A673 (cell line): ENCODE data around the gene EIF2B2.

Experiments used
- CTCF ChIP-seq: fragments of 300-800, 200-600 bp; sonication (generic); conservative IDR thresholded peaks from 2 replicates; pipeline ENCODE4 v1.5.1; 2017; ENCODE audit warnings: low read depth, mild to moderate bottlenecking, antibody characterized with exemption, low read length, moderate library complexity, mixed read lengths
- EZH2 ChIP-seq: fragments of 200-600 bp; sonication (generic); IDR thresholded peaks from 2 replicates; pipeline ENCODE4 v1.6.1; 2017; ENCODE audit warnings: borderline replicate concordance, low read depth, mild to moderate bottlenecking, mixed read lengths, antibody characterized with exemption, low read length; ENCODE audit not compliant: poor library complexity, severe bottlenecking

DNA sequence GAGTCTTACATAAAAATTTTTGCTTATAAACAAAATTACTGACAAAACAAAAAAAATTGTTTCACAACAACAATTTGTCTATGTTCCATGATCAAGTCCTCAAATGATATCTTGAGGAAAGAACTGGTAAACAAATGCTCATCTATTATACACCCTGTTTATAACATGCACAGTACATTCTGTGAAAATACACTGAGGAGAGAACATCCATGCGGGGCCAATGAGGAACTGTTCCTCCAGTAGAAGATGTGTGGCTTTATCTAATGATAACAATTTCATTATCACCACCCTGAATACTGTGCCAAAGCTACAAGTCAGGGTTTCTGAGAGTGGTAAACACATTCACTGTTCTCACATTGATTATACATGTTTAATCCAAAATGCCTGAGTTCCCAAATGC is 37.8 kb downstream of the EIF2B2 start:
- TF ChIP-seq CTCF (no peak), EZH2 (no peak)
